ENCODE measurements around the gene NF1.

- TF ChIP-seq CTCF (IDR thresholded peaks at IDR 0.05; ENCODE audit: low read depth, low read length) = no peak
- no peak for TF ChIP-seq EZH2phosphoT487 (IDR thresholded peaks at IDR 0.05; ENCODE audit: low read depth)
Measured at GRCh38 chr17:31064707-31065106, 30.1 kb upstream of the NF1 start.

All from OCI-LY3 (cell line).